HepG2 (cell line): ENCODE results near the gene AWAT2. TPM values are rescaled to one million over a fixed set of nuclear protein-coding genes. Genes with fewer than 3 reads are reported as not detected.

Source experiments
- ATAC-seq: fragments of 200-7000 bp; cut with Tn5 transposase; 3 replicates; pipeline ENCODE4 v1.9.1; 2020; ENCODE audit warnings: mild to moderate bottlenecking, moderate library complexity
- BruUV-seq: library from RNA; stranded (reverse); fragments of 400-500 nt; replicated peaks from 2 replicates; lab custom pipeline; 2021; lab: Mats Ljungman, UMichigan
- CTCF ChIA-PET: fragments of 300-600 bp; formaldehyde crosslinking; extraction: SDS; loops from one replicate; lab custom pipeline; 2021; ENCODE audit warnings: low total read pairs, inconsistent platforms, low intra/inter-chr PET ratio; lab: Yijun Ruan, JAX
- POLR2A ChIA-PET: fragments of 350-600 bp; sonication (Branson Sonifier 250); formaldehyde crosslinking; loops from one replicate; lab custom pipeline; 2020; ENCODE audit warnings: antibody characterized with exemption, inconsistent platforms; lab: Yijun Ruan, JAX
- DNase-seq: peaks from one replicate; pipeline ENCODE4 v3.0.0-alpha.2; 2015; ENCODE audit warnings: low spot score
- FAIRE-seq: peaks from 3 replicates; lab custom pipeline; 2011; peaks lifted over from hg19 to GRCh38; lab: Jason Lieb, UNC
- H2AFZ ChIP-seq: one replicate; pipeline ENCODE4 v1.6.1; 2011; ENCODE audit warnings: low read length, inconsistent platforms
- H3K27ac ChIP-seq: fragments of 300-600 bp; 3 replicates; pipeline ENCODE4 v1.8.0; 2011; ENCODE audit warnings: mixed run types, mild to moderate bottlenecking, mixed read lengths, low read length, inconsistent platforms; ENCODE audit not compliant: insufficient read depth; ENCODE audit errors: extremely low read length
- H3K27me3 ChIP-seq, 2 experiments: fragments of 200-600 bp in 1 of 2; 2 replicates in 1 of 2; 3 replicates in 1 of 2; pipeline versions ENCODE4 v1.6.0 to v1.8.0; 2011; ENCODE audit warnings: low read length in 2 of 2, mild to moderate bottlenecking in 2 of 2, moderate library complexity in 2 of 2, inconsistent platforms in 1 of 2; ENCODE audit not compliant: insufficient read depth in 2 of 2, control insufficient read depth in 1 of 2
- H3K36me3 ChIP-seq, 2 experiments: fragments of 200-600 bp in 1 of 2; replicated peaks in 1 of 2; 2 replicates in 1 of 2; 3 replicates in 1 of 2; pipeline versions ENCODE4 v1.5.1 to v1.8.0; 2011; ENCODE audit warnings: low read length in 2 of 2, inconsistent platforms in 1 of 2; ENCODE audit not compliant: insufficient read depth in 2 of 2, control insufficient read depth in 1 of 2
- H3K4me1 ChIP-seq: 2 replicates; pipeline ENCODE4 v1.5.1; 2012; ENCODE audit warnings: low read length, inconsistent platforms; ENCODE audit not compliant: insufficient read depth
- H3K4me2 ChIP-seq: 2 replicates; pipeline ENCODE4 v1.6.0; 2011; ENCODE audit warnings: low read depth, low read length, inconsistent platforms
- H3K4me3 ChIP-seq, 3 experiments: fragments of 200-600 bp in 1 of 3; sonication (generic), shearing (Covaris generic) in 1 of 3; replicated peaks in 1 of 3; 2 replicates each; pipeline ENCODE4 v1.5.1; 2011 to 2016; ENCODE audit warnings: low read length in 3 of 3, inconsistent platforms in 2 of 3, low read depth in 2 of 3, mild to moderate bottlenecking in 2 of 3, control low read depth in 1 of 3, mixed read lengths in 1 of 3; ENCODE audit not compliant: insufficient read depth in 1 of 3
- H3K79me2 ChIP-seq: one replicate; pipeline ENCODE4 v1.6.1; 2011; ENCODE audit warnings: low read length, inconsistent platforms; ENCODE audit not compliant: insufficient read depth
- H3K9ac ChIP-seq: 2 replicates; pipeline ENCODE4 v1.6.0; 2011; ENCODE audit warnings: mild to moderate bottlenecking, low read depth, low read length, inconsistent platforms; ENCODE audit not compliant: insufficient read depth
- H3K9me3 ChIP-seq: 2 replicates; pipeline ENCODE4 v1.5.1; 2012; ENCODE audit warnings: mild to moderate bottlenecking, low read length
- H4K20me1 ChIP-seq: 2 replicates; pipeline ENCODE4 v1.6.0; 2011; ENCODE audit warnings: inconsistent platforms, mild to moderate bottlenecking, low read length, moderate library complexity; ENCODE audit not compliant: insufficient read depth
- AHR ChIP-seq: IDR thresholded peaks from 2 replicates; pipeline ENCODE4 v1.6.1; 2018; ENCODE audit warnings: missing genetic modification reagents, missing compliant biosample characterization
- MIER3 ChIP-seq: IDR thresholded peaks from 2 replicates; pipeline ENCODE4 v1.6.1; 2016; ENCODE audit warnings: missing compliant biosample characterization, borderline replicate concordance
- NFKB2 ChIP-seq: sonication (generic); formaldehyde crosslinking; IDR thresholded peaks from 2 replicates; pipeline ENCODE4 v1.4.0; 2020; ENCODE audit warnings: missing genetic modification reagents, borderline replicate concordance
- ZFP1 ChIP-seq: IDR thresholded peaks from 2 replicates; pipeline ENCODE4 v1.6.1; 2016
- ZNF383 ChIP-seq: sonication (generic); formaldehyde crosslinking; IDR thresholded peaks from 2 replicates; pipeline ENCODE4 v1.4.0; 2020; ENCODE audit warnings: missing genetic modification reagents, mild to moderate bottlenecking, borderline replicate concordance
- ZNF543 ChIP-seq: sonication (generic); formaldehyde crosslinking; IDR thresholded peaks from 2 replicates; pipeline ENCODE4 v1.4.0; 2020; ENCODE audit warnings: mild to moderate bottlenecking, missing genetic modification reagents
- ZNF556 ChIP-seq: sonication (generic); formaldehyde crosslinking; IDR thresholded peaks from 2 replicates; pipeline ENCODE4 v1.4.0; 2020; ENCODE audit warnings: mild to moderate bottlenecking, missing genetic modification reagents, borderline replicate concordance
- ZNF569 ChIP-seq: sonication (generic); formaldehyde crosslinking; IDR thresholded peaks from 2 replicates; pipeline ENCODE4 v1.5.0; 2020; ENCODE audit warnings: mild to moderate bottlenecking, missing genetic modification reagents, moderate library complexity, borderline replicate concordance
- ZNF607 ChIP-seq: sonication (generic); formaldehyde crosslinking; IDR thresholded peaks from 2 replicates; pipeline ENCODE4 v1.5.1; 2020; ENCODE audit warnings: missing genetic modification reagents, mild to moderate bottlenecking, borderline replicate concordance
- ZNF749 ChIP-seq: sonication (generic); formaldehyde crosslinking; IDR thresholded peaks from 2 replicates; pipeline ENCODE4 v1.8.0; 2022; ENCODE audit warnings: mild to moderate bottlenecking, missing genetic modification reagents, moderate library complexity, borderline replicate concordance
- WGBS: methylation state at CpG from one replicate; pipeline ENCODE4 v1.1.6; 2017; ENCODE audit warnings: low lambda C conversion rate; 5-methylcytosine and 5-hydroxymethylcytosine counted together
- in situ Hi-C: cut with HindIII; loops from 2 replicates; pipeline ENCODE4 v1.10.0; 2017; ENCODE audit warnings: low pct_unique_long_range_greater_than_20kb; ENCODE audit not compliant: extremely low pct_ligation_motif_present
- intact Hi-C: fragments of 100-400 bp; cut with micrococcal nuclease; formaldehyde crosslinking; loops from one replicate; pipeline ENCODE4 v1.10.0; 2022; ENCODE audit not compliant: unreplicated experiment
- polyA plus RNA-seq, 8 experiments: library from polyadenylated mRNA; depleted of rRNA in 3 of 8; stranded (reverse) in 7 of 8; unstranded in 1 of 8; fragments of >200 nt; fragmentation: Illumina TruSeq in 4 of 8; extraction: Trizol in 4 of 8; gene quantifications; 2 replicates each; pipeline versions ENCODE4 v1.2.1 to v1.2.3, GENCODE V29; 2011 to 2016; ENCODE audit warnings: low read depth in 4 of 8, missing spikeins in 1 of 8, mixed read lengths in 1 of 8; ENCODE audit not compliant: insufficient read depth in 1 of 8
- total RNA-seq, 5 experiments: library from RNA; depleted of rRNA; stranded (reverse); fragments of >200 nt; fragmentation: Illumina TruSeq; extraction: Trizol; gene quantifications; 2 replicates each; pipeline ENCODE4 v1.2.3, GENCODE V29; 2016; ENCODE audit warnings: low read depth in 1 of 5
- TF ChIP-seq, protein P1 (sequence below): sonication (generic); formaldehyde crosslinking; IDR thresholded peaks from 2 replicates; pipeline ENCODE4 v1.4.0; 2020; ENCODE audit warnings: missing genetic modification reagents
- TF ChIP-seq, protein P2 (sequence below): sonication (generic); formaldehyde crosslinking; IDR thresholded peaks from 2 replicates; pipeline ENCODE4 v1.9.0; 2022; ENCODE audit warnings: low read depth, missing genetic modification reagents
- TF ChIP-seq, protein P3 (sequence below): sonication (generic); formaldehyde crosslinking; IDR thresholded peaks from 2 replicates; pipeline ENCODE4 v1.8.1; 2022; ENCODE audit warnings: low read depth, mild to moderate bottlenecking, missing genetic modification reagents

Gene AWAT2
- total and polyA plus RNA-seq, 2 of the 13 experiments (the other 11 are each of a cell fraction or from before 2014, with no cell fraction given): not detected

DNA sequence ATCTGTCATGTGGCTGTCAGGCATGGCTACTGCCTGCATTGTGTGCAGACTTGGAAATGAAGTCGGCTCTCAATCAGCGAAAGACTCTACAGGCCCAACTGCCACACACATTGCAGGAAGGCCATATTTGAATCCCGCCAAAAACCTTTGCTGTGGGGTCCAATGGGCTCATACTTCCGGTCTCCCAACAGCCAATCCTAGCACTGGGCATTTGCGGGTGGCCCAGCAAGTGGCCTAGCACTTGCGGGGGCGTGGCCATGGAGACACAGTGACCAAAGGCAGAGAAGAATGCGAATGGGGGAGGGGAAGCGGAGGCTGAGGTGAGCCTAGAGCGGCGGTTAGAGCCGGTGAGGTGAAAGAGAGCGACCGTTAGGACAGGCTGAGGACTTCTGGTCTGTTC, 12.3 kb upstream of the AWAT2 start, which contains the start of gene OTUD6A:
Gene OTUD6A (plus strand): TSS at position 382 of the 400 bp plus-strand sequence. CDS start 68 bp downstream, outside the sequence.
- ChIA-PET CTCF (no interaction called here), POLR2A (no interaction called here)
- no peak for DNase-seq
- no peaks in the 10 kb centered on the region for H3K9me3 ChIP-seq
- H4K20me1 ChIP-seq: no peaks in the 10 kb centered on the region
- H3K36me3 ChIP-seq: no peaks in the 10 kb centered on the region
- H3K27ac ChIP-seq: no peak within 1 kb of the TSS
- FAIRE-seq: no peak
- H3K4me3 ChIP-seq: no peak within 1 kb of the TSS
- ATAC-seq: no peak
- H3K27me3 ChIP-seq: 0 out of 5 replicates have a peak, but pooled peaks cover 0 to 4% of the 10 kb centered on the region in 2 experiments
- no peaks in the 10 kb centered on the region for H3K4me1 ChIP-seq
- in situ Hi-C loops: no loop called here
- H3K9ac ChIP-seq: no peak within 1 kb of the TSS
- TF ChIP-seq, protein P1, sequence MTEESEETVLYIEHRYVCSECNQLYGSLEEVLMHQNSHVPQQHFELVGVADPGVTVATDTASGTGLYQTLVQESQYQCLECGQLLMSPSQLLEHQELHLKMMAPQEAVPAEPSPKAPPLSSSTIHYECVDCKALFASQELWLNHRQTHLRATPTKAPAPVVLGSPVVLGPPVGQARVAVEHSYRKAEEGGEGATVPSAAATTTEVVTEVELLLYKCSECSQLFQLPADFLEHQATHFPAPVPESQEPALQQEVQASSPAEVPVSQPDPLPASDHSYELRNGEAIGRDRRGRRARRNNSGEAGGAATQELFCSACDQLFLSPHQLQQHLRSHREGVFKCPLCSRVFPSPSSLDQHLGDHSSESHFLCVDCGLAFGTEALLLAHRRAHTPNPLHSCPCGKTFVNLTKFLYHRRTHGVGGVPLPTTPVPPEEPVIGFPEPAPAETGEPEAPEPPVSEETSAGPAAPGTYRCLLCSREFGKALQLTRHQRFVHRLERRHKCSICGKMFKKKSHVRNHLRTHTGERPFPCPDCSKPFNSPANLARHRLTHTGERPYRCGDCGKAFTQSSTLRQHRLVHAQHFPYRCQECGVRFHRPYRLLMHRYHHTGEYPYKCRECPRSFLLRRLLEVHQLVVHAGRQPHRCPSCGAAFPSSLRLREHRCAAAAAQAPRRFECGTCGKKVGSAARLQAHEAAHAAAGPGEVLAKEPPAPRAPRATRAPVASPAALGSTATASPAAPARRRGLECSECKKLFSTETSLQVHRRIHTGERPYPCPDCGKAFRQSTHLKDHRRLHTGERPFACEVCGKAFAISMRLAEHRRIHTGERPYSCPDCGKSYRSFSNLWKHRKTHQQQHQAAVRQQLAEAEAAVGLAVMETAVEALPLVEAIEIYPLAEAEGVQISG (CRISPR knock-in tag): no peak
- no peak for TF ChIP-seq ZNF556 (CRISPR knock-in tag)
- TF ChIP-seq ZNF543 (CRISPR knock-in tag): no peak
- TF ChIP-seq ZNF749 (CRISPR knock-in tag): no peak
- no peak for TF ChIP-seq NFKB2 (CRISPR knock-in tag)
- no peak for TF ChIP-seq ZNF607 (CRISPR knock-in tag)
- TF ChIP-seq AHR (CRISPR knock-in tag): no peak
- no peak for TF ChIP-seq ZNF383 (CRISPR knock-in tag)
- TF ChIP-seq, protein P2, sequence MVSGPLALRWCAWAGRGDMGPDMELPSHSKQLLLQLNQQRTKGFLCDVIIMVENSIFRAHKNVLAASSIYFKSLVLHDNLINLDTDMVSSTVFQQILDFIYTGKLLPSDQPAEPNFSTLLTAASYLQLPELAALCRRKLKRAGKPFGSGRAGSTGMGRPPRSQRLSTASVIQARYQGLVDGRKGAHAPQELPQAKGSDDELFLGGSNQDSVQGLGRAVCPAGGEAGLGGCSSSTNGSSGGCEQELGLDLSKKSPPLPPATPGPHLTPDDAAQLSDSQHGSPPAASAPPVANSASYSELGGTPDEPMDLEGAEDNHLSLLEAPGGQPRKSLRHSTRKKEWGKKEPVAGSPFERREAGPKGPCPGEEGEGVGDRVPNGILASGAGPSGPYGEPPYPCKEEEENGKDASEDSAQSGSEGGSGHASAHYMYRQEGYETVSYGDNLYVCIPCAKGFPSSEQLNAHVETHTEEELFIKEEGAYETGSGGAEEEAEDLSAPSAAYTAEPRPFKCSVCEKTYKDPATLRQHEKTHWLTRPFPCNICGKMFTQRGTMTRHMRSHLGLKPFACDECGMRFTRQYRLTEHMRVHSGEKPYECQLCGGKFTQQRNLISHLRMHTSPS (CRISPR knock-in tag): no peak
- TF ChIP-seq, protein P3, sequence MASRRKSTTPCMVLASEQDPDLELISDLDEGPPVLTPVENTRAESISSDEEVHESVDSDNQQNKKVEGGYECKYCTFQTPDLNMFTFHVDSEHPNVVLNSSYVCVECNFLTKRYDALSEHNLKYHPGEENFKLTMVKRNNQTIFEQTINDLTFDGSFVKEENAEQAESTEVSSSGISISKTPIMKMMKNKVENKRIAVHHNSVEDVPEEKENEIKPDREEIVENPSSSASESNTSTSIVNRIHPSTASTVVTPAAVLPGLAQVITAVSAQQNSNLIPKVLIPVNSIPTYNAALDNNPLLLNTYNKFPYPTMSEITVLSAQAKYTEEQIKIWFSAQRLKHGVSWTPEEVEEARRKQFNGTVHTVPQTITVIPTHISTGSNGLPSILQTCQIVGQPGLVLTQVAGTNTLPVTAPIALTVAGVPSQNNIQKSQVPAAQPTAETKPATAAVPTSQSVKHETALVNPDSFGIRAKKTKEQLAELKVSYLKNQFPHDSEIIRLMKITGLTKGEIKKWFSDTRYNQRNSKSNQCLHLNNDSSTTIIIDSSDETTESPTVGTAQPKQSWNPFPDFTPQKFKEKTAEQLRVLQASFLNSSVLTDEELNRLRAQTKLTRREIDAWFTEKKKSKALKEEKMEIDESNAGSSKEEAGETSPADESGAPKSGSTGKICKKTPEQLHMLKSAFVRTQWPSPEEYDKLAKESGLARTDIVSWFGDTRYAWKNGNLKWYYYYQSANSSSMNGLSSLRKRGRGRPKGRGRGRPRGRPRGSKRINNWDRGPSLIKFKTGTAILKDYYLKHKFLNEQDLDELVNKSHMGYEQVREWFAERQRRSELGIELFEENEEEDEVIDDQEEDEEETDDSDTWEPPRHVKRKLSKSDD: no peak
- no peak for TF ChIP-seq ZNF569
- TF ChIP-seq MIER3 (CRISPR knock-in tag): no peak
- TF ChIP-seq ZFP1 (CRISPR knock-in tag): no peak
- no peak within 1 kb of the TSS for H3K4me2 ChIP-seq
- WGBS: 69% methylated on average over 13 of the region's 14 CpGs
- H3K79me2 ChIP-seq: no peaks in the 10 kb centered on the region
- no peak within 1 kb of the TSS for H2AFZ ChIP-seq
- no TSS peak for BruUV-seq
- intact Hi-C loops: no loop called here
